K562 (cell line): ENCODE data around the gene MIP. TPM values are rescaled to one million over a fixed set of nuclear protein-coding genes. Genes with fewer than 3 reads are reported as not detected.

Experiments used
- ARID2 ChIP-seq: fragments of 450-650 bp; IDR thresholded peaks from 2 replicates; pipeline ENCODE4 v1.6.1; 2017; ENCODE audit warnings: antibody characterized with exemption, mild to moderate bottlenecking
- CBX5 ChIP-seq: IDR thresholded peaks from 2 replicates; pipeline ENCODE4 v1.6.1; 2014; ENCODE audit warnings: low read depth, borderline replicate concordance
- FOXK2 ChIP-seq, 2 experiments: fragments of 450-650 bp; IDR thresholded peaks in 1 of 2; conservative IDR thresholded peaks in 1 of 2; 2 replicates each; pipeline ENCODE4 v1.6.1; 2016; ENCODE audit warnings: low read depth in 2 of 2, mild to moderate bottlenecking in 1 of 2
- KLF16 ChIP-seq: IDR thresholded peaks from 2 replicates; pipeline ENCODE4 v1.6.1; 2016; ENCODE audit warnings: antibody characterized with exemption
- LCOR ChIP-seq: sonication (generic); formaldehyde crosslinking; IDR thresholded peaks from 2 replicates; pipeline ENCODE4 v1.8.0; 2022; ENCODE audit warnings: mild to moderate bottlenecking, missing genetic modification reagents
- MTF1 ChIP-seq: fragments of 250-450 bp; sonication (Bioruptor Pico); IDR thresholded peaks from 2 replicates; pipeline ENCODE4 v1.9.0; 2021; ENCODE audit warnings: moderate library complexity, mild to moderate bottlenecking, inconsistent platforms, borderline replicate concordance
- PHF8 ChIP-seq: fragments of 200-600 bp; sonication (generic); IDR thresholded peaks from 2 replicates; pipeline ENCODE4 v1.6.1; 2012; ENCODE audit warnings: mixed run types, mild to moderate bottlenecking, inconsistent platforms, low read length, moderate library complexity, borderline replicate concordance
- RBM17 ChIP-seq: fragments of 200-400 bp; formaldehyde crosslinking; IDR thresholded peaks from 2 replicates; pipeline ENCODE4 v1.6.1; 2017; ENCODE audit warnings: low read depth, mild to moderate bottlenecking, low read length, borderline replicate concordance
- SLC30A9 ChIP-seq: fragments of 250-450 bp; sonication (Bioruptor Pico); IDR thresholded peaks from 2 replicates; pipeline ENCODE4 v1.8.0; 2022; ENCODE audit warnings: mild to moderate bottlenecking, moderate library complexity
- SRSF1 ChIP-seq: fragments of 200-400 bp; formaldehyde crosslinking; IDR thresholded peaks from 2 replicates; pipeline ENCODE4 v1.6.1; 2017; ENCODE audit warnings: mild to moderate bottlenecking, low read depth, low read length, moderate library complexity
- ZNF174 ChIP-seq: fragments of 250-450 bp; sonication (Bioruptor Pico); IDR thresholded peaks from 2 replicates; pipeline ENCODE4 v1.4.0; 2020; ENCODE audit warnings: mild to moderate bottlenecking
- ZNF212 ChIP-seq: fragments of 450-650 bp; formaldehyde crosslinking; IDR thresholded peaks from 2 replicates; pipeline ENCODE4 v1.4.0; 2020; ENCODE audit warnings: mild to moderate bottlenecking
- ZNF311 ChIP-seq: fragments of 250-450 bp; sonication (Bioruptor Pico); IDR thresholded peaks from 2 replicates; pipeline ENCODE4 v1.4.0; 2020; ENCODE audit warnings: mild to moderate bottlenecking, moderate library complexity
- ZNF445 ChIP-seq: fragments of 250-450 bp; sonication (Bioruptor Pico); IDR thresholded peaks from 2 replicates; pipeline ENCODE4 v1.4.0; 2020; ENCODE audit warnings: low read depth, mild to moderate bottlenecking, moderate library complexity
- ZNF707 ChIP-seq: fragments of 250-450 bp; sonication (Bioruptor Pico); conservative IDR thresholded peaks from 2 replicates; pipeline ENCODE4 v1.8.0; 2022; ENCODE audit warnings: inconsistent platforms, mild to moderate bottlenecking, moderate library complexity
- polyA plus RNA-seq, 8 experiments: library from polyadenylated mRNA; depleted of rRNA in 4 of 8; stranded (reverse) in 5 of 8; unstranded in 3 of 8; fragments of >200 nt; fragmentation: Nextera tagmentation in 2 of 8; fragmentation: Illumina TruSeq in 1 of 8; extraction: Ambion mirVana in 2 of 8; extraction: Trizol in 1 of 8; gene quantifications; 2 replicates each; pipeline versions ENCODE4 v1.2.1 to v1.2.3, GENCODE V29; 2011 to 2014; ENCODE audit warnings: inconsistent platforms in 1 of 8, missing spikeins in 1 of 8
- total RNA-seq, 7 experiments: library from RNA; depleted of rRNA in 6 of 7; stranded (reverse); fragments of >200 nt in 6 of 7; fragmentation: Illumina TruSeq in 2 of 7; extraction: Trizol in 2 of 7; gene quantifications; 2 replicates each; pipeline versions ENCODE4 v1.2.1 to v1.2.3, GENCODE V29; 2011 to 2021; ENCODE audit warnings: low replicate concordance in 1 of 7
- TF ChIP-seq, protein P1 (sequence below): IDR thresholded peaks from 2 replicates; pipeline ENCODE4 v1.6.1; 2012; ENCODE audit warnings: low read depth, low read length, improper control_type of control experiment, borderline replicate concordance
- TF ChIP-seq, protein P2 (sequence below): fragments of 450-650 bp; IDR thresholded peaks from 2 replicates; pipeline ENCODE4 v1.6.1; 2016; ENCODE audit warnings: low read depth
- TF ChIP-seq, protein P3 (sequence below): fragments of 450-650 bp; IDR thresholded peaks from 2 replicates; pipeline ENCODE4 v1.6.1; 2016; ENCODE audit warnings: missing biosample characterization, missing genetic modification characterization

The MIP gene
- total and polyA plus RNA-seq, 9 of the 15 experiments (the other 6 are each of a cell fraction or from before 2014, with no cell fraction given), result 0.09 to 0.36 (median 0.19) TPM; not detected in 5

DNA sequence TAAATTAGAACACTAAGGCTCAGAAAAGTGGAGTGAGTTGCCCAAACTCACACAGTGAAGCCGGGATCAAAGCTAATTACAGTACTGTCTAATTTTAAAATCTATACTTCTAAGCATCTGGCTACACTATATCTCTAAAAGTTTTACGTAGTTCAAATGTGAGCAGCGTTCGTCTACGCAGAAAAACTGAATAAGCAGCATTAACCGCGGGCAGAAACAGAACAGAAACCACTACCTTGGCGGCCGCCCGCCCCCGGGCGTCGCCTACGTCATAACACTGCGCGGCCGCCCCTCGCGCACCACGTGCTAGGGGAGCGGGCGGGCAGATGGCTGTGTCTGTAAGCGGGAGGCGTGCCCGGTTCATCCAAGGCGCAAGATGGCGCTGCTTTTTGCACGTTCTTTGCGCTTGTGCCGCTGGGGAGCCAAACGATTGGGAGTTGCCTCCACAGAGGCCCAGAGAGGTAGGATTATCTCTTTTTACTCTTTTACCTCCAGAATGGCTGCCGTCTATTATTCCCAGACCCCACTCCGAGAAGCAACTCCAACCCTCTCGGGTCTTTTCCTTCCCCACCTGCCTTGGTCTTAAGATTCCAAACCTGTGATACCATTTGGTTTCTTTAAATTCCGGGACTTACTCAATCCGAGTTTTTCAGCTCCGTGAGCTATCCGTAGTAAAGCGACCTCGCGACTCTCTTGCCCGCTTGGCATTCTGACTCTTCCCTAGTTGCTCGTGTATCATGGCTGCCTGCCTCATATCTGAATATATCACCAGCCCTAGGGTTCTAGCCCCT, 14.0 kb upstream of the MIP start, which contains the start of gene SPRYD4 (continued):
- TF ChIP-seq, protein P1, sequence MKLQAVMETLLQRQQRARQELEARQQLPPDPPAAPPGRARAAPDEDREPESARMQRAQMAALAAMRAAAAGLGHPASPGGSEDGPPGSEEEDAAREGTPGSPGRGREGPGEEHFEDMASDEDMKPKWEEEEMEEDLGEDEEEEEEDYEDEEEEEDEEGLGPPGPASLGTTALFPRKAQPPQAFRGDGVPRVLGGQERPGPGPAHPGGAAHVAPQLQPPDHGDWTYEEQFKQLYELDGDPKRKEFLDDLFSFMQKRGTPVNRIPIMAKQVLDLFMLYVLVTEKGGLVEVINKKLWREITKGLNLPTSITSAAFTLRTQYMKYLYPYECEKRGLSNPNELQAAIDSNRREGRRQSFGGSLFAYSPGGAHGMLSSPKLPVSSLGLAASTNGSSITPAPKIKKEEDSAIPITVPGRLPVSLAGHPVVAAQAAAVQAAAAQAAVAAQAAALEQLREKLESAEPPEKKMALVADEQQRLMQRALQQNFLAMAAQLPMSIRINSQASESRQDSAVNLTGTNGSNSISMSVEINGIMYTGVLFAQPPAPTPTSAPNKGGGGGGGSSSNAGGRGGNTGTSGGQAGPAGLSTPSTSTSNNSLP, result no peak
- TF ChIP-seq ZNF311 (CRISPR knock-in tag) (no peak), KLF16 (0 out of 2 replicates have a peak, but pooled peaks have one; percentile 28), LCOR (CRISPR knock-in tag) (peak; percentile 84), SLC30A9 (CRISPR knock-in tag) (no peak), ARID2 (no peak), ZNF707 (CRISPR knock-in tag) (no peak), CBX5 (no peak), FOXK2 (conservative IDR thresholded peaks at IDR 0.05 in 1 of 2, IDR thresholded peaks at IDR 0.05 in 1 of 2; ENCODE audit: low read depth in 2 of 2) (peak; percentile 96 to 98), SRSF1 (no peak), MTF1 (CRISPR knock-in tag) (no peak), ZNF212 (CRISPR knock-in tag) (no peak), PHF8 (peak; percentile 93), RBM17 (no peak), ZNF445 (CRISPR knock-in tag) (no peak), ZNF174 (no peak)
- TF ChIP-seq, protein P2, sequence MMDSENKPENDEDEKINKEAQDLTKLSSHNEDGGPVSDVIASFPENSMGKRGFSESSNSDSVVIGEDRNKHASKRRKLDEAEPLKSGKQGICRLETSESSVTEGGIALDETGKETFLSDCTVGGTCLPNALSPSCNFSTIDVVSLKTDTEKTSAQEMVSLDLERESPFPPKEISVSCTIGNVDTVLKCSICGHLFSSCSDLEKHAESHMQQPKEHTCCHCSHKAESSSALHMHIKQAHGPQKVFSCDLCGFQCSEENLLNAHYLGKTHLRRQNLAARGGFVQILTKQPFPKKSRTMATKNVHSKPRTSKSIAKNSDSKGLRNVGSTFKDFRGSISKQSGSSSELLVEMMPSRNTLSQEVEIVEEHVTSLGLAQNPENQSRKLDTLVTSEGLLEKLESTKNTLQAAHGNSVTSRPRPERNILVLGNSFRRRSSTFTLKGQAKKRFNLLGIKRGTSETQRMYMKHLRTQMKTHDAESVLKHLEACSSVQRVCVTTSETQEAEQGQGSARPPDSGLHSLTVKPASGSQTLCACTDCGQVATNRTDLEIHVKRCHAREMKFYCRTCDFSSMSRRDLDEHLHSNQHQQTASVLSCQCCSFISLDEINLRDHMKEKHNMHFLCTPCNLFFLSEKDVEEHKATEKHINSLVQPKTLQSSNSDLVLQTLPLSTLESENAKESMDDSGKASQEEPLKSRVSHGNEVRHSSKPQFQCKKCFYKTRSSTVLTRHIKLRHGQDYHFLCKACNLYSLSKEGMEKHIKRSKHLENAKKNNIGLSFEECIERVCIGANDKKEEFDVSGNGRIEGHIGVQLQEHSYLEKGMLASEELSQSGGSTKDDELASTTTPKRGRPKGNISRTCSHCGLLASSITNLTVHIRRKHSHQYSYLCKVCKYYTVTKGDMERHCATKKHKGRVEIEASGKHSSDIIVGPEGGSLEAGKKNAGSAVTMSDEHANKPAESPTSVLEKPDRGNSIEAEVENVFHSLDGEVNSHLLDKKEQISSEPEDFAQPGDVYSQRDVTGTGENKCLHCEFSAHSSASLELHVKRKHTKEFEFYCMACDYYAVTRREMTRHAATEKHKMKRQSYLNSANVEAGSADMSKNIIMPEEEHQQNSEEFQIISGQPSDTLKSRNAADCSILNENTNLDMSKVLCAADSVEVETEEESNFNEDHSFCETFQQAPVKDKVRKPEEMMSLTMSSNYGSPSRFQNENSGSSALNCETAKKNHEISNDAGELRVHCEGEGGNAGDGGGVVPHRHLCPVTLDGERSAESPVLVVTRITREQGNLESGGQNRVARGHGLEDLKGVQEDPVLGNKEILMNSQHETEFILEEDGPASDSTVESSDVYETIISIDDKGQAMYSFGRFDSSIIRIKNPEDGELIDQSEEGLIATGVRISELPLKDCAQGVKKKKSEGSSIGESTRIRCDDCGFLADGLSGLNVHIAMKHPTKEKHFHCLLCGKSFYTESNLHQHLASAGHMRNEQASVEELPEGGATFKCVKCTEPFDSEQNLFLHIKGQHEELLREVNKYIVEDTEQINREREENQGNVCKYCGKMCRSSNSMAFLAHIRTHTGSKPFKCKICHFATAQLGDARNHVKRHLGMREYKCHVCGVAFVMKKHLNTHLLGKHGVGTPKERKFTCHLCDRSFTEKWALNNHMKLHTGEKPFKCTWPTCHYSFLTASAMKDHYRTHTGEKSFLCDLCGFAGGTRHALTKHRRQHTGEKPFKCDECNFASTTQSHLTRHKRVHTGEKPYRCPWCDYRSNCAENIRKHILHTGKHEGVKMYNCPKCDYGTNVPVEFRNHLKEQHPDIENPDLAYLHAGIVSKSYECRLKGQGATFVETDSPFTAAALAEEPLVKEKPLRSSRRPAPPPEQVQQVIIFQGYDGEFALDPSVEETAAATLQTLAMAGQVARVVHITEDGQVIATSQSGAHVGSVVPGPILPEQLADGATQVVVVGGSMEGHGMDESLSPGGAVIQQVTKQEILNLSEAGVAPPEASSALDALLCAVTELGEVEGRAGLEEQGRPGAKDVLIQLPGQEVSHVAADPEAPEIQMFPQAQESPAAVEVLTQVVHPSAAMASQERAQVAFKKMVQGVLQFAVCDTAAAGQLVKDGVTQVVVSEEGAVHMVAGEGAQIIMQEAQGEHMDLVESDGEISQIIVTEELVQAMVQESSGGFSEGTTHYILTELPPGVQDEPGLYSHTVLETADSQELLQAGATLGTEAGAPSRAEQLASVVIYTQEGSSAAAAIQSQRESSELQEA, result no peak; the same call in 1 of the 2 replicates
- TF ChIP-seq, protein P3, sequence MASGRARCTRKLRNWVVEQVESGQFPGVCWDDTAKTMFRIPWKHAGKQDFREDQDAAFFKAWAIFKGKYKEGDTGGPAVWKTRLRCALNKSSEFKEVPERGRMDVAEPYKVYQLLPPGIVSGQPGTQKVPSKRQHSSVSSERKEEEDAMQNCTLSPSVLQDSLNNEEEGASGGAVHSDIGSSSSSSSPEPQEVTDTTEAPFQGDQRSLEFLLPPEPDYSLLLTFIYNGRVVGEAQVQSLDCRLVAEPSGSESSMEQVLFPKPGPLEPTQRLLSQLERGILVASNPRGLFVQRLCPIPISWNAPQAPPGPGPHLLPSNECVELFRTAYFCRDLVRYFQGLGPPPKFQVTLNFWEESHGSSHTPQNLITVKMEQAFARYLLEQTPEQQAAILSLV (tag), result no peak
